Activated CD4-positive, alpha-beta T cell treated with anti-CD3 and anti-CD28 coated beads for 24 hours (primary cell): Measurements from ENCODE around the gene ZNF503.

Source experiments
- DNase-seq, 2 donors: peaks; one replicate each; pipeline ENCODE4 v3.0.0-alpha.2; 2020; ENCODE audit warnings: low read depth in 2 of 2

The ZNF503 gene

DNA sequence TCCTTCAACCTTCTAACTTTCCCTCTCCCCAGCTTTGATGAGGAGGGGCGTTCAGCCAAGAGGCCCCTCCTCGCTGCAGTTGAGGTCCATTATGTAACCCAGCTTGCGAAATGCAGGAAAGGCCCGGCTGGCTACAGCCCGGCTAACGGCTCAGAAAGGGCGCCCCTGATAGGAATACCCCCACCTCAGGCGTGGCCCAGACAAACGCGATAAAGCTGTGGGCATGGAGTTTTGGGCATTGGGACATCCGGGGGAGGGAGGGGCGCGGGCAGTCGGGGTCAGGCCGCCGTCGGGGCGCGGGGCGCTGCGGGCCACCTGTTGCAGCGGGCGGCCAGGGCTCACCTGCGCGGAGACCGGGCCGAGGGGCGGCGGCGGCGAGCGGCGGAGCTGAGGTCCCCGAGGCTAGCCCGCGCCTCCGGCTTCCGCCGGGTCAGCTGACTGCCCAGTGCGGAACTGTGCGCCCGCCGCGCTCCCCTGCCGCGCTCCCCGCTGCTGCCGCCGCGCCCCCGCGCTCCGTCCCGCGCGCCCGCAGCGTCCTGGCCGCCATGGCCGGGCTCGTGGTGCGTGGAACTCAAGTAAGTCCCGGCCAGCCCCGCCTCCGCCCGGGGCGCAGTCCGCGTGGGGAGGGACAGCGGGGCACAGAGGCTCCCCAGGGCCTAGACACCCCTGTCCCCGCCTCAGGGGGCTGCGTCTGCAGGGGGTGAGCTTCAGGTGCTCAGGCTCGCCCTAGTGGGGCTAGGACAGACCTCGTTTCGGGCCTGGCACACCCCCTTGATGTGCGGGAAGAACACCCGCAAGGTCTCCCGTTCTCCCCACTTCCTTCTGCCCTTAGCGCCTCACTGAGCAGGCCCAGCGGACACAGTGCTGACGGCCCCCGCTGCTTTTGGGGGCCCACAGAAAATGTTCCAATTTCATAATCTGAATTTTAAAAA, 29.9 kb upstream of the ZNF503 start, which contains the start of gene LRMDA:
Gene LRMDA, plus strand, starts transcription at position 445 of the 932 bp plus-strand sequence.
- DNase-seq: no peak

DNA sequence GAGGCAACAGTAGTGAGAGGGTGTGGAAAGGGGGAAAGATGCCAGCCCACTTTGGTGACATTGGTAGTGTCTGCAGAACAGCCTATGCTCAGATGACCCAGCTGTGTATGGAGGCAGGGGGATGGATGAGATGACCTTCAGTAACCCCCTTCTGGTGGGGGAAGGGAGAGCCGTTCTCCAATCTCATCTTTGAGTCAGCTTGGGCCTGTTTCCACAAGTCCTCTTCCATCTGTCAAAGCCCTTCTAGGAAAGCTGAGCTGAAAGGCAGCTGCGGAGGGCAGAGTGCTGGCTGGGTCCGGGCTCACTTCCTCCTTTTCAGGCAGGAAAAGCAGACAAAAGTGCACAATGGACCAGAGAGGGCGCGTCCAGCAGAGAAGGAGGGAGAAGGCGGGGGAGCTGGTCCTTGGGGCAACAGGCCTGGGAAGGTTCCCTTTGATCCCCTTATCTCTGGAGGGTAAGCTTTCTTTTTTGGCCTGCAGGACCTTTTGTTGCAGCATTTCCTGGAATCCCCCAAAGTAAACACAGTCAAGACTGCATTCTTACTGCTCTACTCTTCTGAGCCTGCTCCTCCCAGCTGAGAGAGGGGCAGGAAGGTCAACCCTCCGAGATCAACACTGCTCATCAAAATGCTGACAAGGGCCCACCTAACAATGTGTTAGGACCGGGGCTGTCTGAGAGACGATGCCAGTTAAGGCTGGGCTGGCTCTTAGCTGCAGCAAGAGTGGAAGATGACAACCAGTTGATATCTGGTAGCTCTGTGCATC, 28.6 kb upstream of the ZNF503 start:
- no peak for DNase-seq

DNA sequence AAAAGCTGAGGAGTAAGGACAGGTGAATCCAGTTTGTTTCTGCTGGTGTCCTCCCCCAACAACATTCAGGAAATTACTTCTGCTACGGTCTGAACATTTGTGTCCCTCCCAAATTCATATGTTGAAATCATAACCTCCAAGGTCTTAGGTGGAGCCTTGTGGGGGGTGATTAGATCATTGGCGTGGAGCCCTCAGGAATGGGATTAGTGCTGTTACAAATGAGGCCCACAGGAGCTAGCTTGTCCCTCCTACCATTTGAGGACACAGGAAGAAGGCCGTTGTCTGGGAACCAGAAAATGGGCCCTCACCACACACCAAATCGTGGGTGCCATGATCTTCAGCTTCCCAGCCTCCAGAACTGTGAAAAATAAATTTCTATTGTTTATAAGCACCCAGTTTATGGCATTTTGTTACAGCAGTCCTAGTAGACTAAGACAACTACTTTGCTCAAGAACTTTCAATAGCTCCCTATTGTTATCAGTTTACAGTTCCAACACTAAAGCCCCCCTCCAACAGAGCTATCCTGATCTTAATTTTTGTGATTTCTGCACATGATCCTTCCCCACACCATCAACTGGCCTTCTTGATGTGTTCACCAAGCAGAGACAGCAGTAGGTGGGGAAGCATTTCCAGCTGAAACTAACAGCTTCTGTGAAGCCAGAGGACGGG, 27.7 kb upstream of the ZNF503 start:
- no peak for DNase-seq

DNA sequence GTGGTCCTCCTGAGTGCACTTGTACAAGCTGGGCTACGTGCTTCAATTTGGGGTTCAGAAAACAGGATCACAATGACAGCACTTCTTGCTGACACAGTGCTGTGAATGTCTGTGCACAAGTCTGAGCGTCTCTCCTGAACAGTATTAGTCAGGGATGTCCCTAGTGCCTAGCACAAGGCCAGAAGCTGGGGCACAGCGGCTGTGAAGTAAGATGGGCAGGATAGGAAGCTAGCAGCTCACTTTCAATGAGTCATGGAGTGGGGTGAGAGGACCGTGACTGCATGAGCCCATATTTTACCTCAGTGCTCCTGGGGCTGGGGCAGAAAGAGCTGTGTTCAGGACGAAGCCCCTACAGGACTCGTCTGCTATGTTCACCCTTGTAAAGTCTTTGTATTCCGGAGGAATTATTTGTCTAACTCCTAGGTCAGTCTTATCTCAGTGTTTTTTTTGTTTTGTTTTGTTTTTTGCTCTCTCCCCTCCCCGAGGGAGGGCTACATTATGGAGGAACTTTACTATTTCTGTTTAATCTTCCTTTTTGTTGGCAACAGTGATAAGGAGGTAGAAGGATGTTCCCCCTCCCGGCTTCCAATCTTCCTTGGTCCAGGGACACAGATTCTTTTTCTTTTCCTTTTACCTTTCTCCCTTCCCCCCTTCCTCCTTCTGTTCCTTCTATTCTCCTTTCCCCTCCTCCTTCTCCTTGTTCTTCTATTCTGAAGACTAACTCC, 27.0 kb upstream of the ZNF503 start:
- no peak for DNase-seq

DNA sequence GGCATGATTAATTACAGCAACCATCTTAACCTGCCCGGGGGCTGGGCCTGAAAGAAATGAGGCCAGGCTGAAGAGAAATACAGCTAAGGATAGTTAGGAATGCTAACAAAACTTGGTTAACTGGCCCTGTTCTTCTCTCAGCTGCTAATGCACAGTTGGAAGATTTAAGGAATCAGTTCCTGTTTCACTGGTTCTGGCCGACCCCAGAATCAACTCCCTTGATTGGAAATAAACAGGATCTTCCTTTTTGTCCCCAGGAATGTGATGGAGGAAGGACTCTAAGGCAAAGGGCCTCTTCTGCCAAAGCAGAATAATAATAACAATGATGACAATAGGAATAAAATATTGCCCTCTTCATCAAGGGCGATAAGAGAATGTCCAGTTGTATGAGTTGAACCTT, 26.4 kb upstream of the ZNF503 start:
- no peak for DNase-seq

DNA sequence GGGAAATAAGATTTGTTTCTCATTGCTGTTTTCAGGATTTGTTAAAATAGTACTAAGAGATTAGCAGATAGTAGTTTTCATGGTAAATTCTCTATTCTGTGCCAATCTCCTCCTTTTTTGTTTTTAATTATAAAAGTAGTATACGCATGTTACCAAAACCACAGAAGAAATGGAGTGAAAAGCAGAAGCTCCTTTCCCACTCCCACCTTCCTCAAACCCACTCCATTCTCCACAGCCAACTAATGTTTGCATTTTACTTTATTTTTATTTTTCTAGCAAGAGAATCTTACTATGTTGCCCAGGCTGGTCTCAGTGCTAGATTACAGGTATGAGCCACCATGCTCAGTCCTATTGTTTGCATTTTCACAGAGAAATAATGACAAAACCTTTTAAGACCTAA, 25.3 kb upstream of the ZNF503 start:
- no peak for DNase-seq

DNA sequence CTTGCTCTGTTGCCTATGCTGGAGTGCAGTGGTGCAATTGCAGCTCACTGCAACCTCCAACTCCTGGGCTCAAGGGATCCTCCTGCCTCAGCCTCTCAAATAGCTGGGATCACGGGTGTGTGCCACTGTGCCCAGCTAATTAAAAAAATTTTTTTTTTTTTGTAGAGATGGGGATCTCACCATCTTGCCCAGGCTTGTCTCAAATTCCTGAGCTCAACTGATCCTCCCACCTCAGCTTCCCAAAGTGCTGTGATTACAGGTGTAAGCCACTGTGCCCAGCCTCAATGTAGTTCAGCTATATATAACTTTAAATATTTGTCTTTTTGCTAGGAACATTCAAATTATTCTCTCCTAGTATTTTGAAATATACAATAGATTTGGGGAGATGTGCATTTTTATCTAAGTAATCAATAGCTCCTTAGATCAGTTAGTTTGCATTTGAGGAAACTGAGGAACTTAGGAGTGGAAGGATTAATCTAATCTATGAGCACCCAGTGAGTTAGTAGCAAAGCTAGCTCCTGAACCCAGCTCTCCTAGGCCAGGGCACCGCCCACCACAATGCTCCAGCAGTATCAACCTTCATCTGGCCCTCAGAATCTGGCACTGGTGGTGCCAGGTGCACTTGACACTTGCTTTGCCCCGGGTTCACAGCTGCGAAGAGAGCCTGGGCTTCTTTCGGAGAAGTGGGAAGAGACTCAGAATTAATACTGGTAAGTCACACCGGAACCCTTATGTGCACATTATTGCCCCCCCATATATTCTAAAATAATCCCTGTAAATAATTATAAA, 23.9 kb upstream of the ZNF503 start:
- no peak for DNase-seq

DNA sequence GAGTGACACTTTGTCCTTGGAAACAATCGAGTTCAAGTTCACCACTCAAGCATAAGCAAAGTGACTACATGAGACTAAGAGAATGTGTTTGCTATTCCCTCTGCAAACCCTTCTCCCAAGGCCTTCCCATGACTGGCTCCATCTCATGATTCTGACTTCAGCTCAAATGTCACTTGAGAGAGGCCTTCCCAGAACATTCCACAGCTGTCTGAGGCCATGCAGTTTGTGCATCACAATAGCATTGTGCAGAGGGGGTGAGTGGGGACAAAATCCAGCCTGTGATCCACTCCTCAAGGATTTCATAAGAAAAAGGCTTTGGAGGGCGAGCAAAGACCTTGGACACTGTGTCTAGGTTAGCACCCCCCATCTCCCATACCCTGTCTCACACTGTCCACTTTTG, 23.0 kb upstream of the ZNF503 start:
- no peak for DNase-seq

DNA sequence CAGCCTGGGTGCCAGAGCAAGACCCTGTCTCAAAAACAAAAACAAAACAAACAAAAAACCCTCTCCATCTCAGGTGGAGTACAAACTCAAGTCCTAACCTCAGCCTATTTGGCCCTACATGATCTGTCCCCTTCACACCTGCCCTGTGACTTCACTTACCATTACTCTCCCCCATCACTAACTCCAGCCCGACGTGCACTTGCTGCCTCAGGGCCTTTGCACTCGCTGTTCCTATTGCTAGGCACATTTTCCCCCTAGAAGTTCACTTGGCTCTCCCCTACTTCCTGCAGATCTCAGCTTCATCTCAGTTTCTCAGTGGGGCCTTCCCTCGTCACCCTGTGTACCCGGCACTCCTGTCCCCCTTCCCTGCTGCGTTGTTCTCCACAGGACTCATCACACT, 21.3 kb upstream of the ZNF503 start:
- no peak for DNase-seq

DNA sequence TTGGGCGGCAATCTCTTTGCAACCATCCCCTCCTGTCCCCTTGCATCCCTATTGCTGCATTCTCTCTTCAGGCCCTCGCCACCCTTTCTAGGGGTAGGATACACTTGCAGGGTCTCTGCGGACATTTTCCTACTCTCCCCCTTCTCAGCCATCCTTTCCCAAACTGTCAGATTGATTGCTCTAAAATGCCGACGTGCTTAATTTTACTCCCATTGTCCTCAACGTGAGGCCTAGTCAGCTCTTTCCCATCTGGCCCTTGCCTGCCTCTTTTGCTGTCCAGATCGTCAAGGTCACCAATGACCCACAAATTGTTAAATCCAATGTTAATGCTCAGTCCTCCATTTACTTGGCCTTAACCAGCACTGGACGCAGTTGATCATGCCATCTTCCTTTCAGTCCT, 17.1 kb upstream of the ZNF503 start:
- no peak for DNase-seq

DNA sequence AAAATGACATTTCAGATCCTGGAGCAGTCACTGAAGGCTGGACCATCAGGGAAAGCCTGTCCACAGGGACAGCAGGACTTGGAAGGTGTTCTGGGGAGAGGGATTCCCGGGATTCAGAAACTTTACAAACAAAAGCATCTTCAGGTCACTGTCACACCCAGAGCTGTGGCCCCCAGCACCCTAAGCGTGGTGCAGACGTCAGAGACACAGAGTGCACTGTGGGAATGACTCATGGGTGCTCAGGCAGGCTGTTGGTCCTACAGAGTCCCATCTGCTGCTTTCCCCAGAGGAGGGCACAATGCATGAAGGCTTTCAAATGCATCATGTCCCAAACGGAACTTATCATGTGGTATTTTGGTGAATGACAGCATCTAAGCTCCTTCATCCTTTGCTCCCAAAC, 16.7 kb upstream of the ZNF503 start:
- no peak for DNase-seq

DNA sequence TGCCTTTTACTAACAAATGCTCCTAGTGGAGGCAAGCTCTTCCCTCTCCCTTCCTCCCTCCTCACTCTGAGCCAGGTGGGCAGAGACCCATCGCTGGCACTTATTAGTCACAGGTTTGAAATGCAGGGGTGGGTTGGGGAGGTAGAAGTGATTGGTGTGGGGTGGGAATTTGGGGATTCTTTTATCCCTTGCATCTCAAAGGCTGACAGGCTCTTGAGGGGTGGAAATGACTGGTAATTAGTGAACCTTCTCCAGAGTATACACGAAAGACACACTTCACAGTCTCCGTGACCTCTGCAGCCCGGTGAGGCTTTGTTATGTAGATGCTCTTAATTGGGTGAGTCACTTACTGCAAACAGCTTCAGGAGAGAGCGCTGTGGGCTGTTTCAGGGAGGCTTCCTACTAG, 16.0 kb upstream of the ZNF503 start:
- no peak for DNase-seq

DNA sequence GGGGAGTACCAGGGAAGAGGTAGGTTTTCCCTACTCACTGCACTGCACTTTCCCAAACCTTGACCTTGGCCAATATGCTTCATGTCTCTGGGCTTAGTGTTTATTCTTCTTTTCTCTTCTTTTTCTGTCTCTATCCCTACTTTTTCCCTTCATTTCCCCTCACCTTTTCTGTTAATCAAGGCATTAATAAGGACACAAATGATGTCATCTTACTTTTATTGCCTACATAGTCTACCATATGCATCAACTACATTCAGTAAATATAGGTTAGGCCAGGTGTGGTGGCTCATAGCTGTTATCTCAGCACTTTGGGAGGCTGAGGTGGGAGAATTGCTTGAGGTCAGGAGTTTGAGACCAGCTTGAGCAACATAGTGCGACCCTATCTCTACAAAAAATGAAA, 13.0 kb upstream of the ZNF503 start:
- DNase-seq: no peak

DNA sequence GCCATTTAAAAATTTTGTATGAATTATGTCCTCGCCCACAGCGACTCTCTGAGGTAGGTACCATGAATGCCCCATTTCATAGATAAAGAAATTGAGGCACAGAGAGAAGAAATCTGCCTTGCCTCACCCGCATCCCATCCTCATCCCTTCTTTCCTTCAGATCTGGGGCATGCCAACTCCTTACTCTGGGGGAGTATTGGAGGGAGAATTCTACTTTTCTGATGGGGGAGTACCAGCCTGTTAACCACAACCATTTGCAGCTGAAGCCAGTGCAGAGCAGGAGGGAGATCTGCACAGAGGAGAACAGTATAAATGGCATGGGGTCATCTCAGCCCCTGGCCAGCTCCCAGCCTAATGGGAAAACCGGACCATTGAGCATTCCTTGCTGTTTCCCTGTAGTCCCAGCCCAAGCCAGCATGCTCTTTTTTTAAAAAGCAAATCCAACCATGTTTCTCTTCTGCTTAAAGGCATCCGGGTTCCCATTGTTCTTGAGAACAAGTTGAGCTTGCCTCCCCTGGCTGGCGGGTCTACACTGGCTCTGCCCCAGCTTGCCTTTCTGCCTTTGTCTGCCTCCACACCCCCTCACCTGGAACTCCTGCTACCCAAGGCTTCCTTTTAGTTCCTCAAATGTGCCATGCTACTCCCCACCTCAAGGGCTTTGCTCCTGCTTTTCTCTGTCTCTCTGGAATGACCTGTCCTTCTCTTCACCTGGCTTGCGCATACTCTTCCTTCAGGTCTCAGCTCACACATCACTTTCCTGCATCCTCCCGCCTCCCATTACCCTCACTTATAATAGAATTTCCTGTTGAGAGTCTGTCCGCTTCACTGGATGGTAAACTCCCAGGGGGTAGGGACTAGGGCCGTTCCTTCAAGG, 8.8 kb upstream of the ZNF503 start:
- DNase-seq: no peak

DNA sequence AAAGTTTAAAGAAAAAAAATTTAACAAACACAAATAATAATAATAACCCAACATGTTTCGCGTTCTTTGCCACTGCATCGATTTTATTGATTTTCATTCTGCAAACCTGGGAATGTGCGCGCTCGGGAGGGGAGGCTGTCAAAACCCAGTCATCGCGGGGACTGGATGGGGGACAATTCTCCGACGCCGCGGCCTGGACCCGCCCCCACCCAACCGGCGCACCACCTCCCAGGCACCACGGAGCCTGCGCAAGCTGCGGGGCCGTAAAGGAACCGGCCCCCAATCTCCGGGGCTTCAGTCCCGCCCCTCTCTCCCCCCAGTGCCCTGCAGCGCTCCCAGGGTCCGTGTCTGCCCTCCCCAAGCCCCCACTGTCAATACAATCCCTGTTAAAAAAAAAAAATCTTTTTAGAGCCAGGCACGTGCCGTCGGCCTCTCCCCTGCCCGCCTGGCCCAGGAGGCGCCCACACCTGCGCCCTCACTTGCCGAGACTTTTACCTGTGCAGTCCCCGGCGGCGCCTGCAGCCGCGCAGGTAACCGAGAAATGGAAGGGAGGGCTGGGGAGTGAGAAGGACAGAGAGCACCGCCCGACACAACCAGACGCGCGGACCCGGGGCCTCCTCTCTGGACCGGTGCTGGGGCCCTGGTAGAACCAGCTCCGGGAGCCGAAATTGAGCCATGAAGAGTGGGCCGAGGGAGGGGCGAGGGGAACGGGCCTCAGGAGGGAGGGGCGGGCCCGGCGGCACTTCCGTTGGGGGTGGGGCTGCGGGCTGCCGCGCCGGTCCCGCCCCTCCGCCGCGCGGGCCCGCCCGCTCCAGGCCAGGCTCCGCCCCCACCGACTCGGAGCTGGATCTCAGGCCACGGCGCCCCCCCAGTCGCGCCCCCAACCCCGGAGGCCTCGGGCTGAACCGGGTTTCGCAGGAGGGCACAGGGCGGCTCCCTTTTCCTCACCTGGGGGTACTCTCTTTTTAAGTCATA, 7.6 kb upstream of the ZNF503 start:
- DNase-seq: no peak

DNA sequence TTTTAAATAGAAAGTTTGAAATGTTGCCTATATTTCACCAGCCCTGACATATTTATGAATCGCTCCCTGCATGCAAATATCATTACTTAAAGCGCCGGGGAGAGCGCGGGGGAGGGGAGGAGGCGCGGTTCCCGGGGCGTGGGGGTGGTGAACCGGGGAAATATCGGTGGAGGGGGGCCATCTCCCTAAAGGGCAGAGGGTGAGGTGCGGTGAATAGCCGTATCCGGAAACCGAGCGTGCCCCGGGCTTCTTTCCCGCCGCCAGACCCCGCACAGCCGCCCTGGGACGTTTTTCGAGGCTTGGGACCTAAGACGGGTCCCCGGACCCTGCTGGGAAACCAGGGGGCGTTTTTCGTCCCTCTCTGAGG, 6.9 kb upstream of the ZNF503 start:
- no peak for DNase-seq

DNA sequence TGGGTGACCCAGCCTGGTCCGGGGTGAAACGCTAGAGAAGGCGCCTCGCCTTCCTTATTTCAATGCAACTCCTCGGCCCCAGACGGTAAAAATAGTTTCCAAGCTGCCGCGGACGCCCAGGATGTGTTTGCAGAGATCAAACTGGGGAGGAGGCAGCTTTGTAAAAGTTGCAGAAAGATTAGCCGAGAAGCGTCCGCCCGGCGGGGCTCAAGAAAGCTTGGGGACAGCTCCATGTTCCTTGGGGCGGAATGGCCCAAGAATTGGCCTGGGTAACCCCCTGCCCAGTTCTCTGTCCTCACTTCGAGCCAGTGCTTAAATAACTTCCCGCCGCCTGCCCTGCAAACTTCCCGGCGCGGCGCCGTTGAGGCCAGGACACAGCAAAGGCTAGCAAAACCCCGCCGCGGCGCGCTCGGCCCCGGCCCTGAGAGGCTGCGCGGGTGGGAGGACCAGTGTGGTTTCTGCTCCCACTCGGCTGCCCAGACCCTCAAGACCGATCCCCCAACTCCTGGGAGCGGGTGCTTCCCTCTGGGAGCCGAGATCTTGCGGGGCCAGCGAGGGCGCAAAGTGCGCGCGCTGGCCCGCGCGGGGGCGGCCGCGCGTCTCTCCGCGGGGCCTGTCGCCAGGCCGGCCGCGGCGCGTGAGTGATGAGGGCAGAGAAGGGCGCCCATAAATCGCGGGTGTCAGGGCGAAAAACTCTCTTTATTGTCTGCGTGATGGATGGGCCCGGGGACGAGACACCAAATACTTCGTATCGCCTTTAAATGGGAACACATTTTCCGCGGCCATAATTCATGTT, 6.3 kb upstream of the ZNF503 start:
- DNase-seq: no peak

DNA sequence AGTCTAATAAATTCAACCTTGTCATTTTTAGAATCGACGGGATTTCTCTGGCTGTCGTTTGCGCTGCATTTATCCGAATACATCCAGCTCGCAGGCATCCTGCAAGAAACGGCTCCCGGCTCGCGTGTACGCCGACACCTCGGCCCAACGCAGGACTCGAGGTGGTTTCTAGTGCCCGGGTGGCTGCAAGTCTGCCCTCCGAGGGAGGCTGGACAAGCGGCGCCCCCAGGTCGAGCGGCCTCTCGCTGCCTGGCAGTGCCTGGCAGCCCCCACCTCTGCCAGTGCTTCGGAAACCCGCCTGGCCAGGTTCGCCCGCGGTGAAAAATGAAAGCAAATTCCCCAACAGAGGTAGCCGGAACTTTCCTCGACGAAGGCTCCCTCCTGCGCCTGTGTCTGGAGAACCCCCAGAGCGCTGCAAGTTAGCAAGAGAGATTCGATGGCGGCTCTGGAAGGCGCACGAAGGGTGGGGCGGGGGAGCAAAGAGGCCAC, 5.7 kb upstream of the ZNF503 start:
- no peak for DNase-seq
